NCI-H187 (cell line): Measurements from ENCODE around the gene EBF3.

Source experiments
- DNase-seq, 2 experiments: peaks; one replicate each; lab custom pipeline; 2025; lab: John Stamatoyannopoulos, UW

EBF3 gene

DNA sequence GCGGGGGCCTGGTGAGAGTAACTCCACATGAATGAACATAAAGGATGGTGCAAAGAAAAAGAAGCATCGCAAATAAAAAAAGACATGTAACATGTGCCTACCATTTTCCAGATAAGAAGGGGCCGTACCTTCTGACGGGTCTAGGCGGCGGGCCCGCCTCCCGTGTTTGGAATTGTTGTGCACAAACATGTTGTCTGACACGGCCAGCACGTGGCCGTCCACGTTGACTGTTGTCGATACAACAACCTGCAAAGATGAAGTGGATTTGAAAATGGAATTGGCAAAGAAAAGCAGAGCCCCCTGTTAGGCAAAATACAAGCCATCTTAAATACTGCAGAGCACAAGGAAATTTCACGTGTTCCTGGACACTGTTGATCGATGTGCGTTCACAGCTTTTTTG, 90.7 kb downstream of the EBF3 start:
- no peak for DNase-seq

DNA sequence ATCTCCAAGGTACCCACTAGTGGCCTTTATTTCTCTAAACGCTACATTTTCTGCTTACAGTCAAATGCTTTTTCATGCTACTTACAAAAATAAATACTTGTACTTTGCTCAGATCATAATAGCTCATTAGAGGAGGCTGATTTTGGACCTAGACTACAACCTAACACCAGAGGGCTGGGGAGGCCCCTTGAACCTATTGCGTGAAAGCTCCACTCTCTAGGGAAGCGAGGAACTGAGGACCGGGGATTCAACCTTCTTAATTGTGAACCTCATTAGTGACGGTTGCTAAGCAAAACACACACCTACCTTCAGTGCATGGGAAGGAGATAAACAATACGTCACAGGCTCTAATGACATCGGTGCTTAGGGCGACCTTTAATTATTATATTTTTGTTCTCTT, 92.1 kb downstream of the EBF3 start:
- no peak for DNase-seq

DNA sequence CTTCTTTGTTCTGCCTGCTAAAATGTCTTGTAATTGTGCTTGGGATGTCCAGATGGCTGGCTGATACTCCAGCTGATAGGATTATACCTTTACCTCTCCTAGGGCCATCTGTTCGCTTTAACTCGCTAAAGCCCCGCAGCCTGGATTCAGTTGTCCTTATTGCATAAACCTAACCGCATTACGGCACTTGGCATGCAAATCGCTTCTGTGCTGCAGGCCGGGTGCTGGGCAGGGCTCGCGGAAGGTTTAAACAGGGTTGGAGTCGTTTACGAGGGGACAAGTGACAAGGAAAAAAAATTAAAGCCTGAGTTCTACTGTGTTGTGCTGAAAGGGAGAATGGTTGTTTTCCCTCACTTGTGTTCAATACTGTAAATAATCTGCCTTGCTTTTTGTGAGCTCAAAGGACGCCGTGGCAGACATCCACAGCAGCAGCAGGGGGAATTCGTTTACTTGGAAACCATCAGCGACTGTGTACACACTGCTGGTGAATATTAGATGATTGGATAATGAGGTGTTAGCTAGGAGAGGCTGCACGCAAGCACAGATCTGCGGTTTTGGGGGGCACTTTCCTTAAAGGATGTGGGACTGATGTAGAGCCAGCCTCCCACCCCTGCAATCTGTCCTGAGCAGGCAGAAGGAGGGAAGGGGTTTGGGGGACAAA, 93.0 kb downstream of the EBF3 start:
- no peak for DNase-seq

DNA sequence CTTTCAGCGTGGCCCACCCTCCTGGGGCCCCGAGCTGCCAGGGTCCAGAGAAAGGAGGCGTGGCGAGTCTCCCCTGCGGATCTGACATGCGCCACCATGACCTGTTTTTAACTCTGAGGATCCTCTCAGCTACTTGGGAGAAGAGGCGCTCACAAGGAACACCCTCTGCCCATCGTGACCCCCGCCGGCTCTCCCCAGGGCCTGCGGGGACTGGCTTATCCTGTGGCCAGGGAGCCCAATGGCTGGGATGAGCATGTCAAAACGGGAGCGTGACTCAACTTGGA, 93.7 kb downstream of the EBF3 start:
- DNase-seq, result no peak

DNA sequence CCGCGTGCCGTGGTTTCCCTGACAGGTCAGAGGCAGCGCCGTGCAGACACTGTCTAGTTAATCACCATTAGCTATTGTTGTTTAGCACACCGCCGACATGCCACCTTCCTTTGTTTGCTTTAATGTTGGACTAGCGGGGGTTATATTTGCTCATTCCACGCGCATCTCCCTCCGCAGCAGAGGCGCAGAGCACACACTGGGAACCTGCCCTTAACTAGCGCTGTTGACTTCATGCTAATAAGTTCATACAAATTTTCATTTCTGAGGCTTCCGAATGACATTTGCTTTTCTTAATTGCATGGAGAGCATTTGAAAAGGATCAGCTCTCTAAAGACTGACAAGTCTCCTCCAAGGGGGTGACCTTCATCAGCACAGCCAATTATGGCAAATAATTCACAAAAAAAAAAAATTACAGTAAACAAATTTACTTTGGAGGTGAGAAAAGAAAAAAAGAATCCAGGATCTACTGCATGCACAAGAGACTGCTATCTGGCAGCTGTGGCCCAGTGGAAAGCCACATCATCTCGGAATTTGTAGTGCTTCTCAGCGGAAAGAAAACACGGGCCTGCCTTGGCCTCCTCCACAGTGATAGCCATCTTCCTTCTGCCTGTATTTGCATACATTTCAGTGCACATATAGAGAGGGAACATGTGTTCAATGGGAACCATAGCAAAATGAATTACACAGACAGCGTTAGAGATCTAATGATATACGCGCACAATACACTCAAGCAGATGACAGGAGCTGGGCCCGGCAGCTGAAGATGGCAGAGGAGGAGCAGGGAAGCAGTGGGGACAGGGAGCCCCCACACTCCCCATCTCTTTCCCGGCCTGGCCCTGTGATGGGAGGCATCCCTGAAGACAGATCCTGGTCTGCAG, 94.2 kb downstream of the EBF3 start:
- DNase-seq, result no peak

DNA sequence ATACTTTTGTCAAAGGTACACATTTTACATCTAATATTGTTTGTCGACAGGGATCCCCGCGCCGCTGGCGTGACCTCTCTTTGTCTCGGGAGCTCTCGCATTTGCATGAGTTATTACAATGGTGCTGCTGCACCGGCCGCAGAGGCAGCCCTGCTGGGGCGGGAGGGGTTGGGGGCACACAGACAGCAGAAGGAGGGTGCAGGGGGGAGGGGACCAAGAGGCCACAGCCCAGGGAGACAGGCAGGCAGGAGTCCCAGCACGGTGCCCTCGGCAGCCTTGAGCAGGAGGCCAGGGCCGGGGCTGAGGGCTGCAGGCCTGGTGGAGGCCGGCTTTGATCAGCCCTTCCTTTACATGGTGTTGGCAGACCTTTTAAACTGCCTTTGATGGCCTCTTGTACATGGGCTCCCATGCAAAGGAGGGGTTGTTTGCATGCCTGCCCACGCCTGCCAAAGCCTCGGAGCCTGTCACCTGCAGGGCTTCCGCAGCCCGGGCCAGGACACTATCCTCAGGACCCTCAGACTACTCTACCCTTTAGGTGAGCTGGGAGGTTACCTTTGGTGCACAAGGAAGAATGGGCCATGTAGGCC, 95.5 kb downstream of the EBF3 start:
- DNase-seq, result no peak

DNA sequence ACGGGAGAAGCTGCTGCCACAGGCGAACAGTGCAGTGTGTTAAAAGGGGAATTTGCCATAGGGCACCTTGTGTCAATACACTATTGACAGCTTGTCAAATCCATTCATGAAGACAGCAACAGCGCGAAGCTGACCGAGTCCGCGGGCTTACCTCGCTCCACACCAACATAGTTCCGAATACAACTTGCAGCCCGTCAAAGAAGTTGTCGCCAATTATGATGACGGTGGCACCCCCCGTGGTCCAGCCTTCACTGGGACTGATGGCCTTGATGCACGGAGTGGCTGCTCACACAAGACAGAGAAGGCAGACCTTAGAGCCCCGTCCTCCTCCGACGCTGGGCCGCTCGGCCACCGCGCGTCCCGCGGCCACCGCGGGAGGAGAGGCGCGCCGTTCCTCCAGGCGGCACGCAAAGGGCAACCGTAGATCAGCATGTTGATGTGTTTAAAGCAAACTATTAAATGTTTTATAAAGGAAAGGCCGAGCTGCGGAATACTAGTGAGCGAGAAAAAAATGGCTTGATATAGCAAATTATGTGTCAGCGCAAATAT, 96.4 kb downstream of the EBF3 start:
- DNase-seq, result no peak

DNA sequence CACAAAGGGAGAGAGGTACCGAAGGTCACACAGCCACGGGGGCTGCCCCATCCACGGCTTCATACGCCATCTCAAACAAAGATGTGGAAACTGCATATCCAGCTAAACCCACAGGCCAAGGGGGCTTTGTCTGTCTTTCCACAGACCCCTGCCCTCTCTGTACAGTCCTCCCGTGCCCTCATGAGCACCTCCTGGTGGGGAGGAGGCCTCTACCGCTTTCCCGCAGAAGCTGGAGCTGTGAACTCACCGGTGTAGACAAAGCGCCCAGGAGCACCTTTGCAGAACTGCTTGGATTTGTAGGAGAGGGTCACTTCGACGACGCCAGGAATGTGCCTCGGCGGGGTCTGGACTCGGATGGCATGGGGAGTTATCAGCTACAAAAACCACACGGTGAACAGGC, 97.2 kb downstream of the EBF3 start:
- no peak for DNase-seq

DNA sequence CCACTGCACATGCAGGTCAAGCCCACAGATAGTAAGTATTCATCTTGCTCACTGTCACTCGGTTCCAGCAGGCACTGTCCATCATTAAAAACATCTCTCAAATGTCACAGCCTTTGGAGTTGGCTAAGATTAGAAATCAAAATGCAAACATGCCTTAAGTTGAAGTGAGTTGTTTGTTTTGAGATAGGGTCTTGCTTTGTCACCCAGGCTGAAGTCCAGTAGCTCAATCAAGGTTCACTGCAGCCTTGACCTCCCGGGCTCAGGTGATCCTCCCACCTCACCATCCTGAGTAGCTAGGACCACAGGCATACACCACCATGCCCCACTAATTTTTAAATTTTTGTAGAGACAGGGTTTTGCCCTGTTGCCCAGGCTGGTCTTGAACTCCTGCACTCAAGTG, 98.1 kb downstream of the EBF3 start:
- DNase-seq, result no peak

DNA sequence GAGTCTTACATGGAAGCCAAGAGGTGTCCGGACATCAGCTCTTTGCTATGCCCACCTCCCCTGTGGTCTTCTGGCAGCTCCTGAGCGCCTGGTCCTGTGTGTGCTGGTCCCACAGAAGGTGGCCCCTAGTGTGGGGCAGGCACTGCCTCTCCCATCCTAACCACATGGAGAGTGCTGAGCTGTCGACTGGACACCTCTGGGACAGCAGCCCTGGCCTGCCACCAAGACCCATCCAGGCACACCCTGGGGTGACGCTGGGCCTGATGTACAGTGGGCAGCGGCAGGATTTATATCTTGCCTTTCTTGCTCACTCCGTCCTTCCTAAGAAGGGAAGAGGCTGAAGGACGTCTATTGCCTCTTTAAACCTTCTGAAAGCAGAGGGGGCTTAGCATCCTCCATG, 98.7 kb downstream of the EBF3 start:
- DNase-seq, result no peak

DNA sequence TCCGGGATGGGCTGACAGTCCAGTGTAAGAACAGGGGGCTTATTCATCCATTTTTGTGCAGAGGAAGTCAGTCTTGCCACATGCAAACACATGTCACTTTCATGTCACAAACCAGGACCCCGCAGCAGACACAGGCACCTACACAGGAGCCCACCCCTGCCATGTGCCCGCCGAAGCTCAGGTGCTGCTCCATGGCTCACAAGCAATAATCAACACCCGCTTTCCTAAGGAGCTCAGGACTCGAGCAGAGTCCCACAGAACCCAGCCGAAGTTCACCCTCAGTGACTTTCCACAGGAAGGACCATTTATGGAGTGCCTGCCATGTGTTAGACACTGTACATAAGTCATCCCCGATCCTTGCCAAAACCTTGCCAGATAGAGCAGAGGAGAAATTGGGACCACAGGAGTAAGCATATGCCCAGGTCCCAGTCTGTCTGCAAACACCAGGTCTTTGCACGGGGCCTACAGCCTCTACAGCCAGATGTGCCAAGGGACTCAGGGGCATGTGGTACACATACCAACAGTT, 99.4 kb downstream of the EBF3 start:
- no peak for DNase-seq

DNA sequence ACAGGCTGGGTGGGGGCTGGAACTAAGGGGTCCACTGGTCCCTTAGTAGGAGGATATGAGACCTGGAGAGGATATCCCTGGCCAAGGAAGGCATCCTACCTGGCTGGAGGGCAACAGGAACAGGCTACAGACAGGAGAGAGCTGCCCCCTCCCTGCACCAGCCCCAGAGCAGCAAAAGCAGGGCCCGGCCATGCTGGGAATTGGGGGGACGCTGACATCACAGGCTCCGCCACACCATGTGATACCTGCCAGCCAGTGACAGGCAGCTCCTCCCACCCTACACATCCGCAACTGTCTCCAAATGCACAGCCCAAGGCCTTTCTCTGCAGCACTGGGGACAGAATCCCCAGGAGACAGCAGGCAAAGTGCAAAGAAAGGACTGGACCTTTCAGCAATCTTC, 100.0 kb downstream of the EBF3 start:
- no peak for DNase-seq

DNA sequence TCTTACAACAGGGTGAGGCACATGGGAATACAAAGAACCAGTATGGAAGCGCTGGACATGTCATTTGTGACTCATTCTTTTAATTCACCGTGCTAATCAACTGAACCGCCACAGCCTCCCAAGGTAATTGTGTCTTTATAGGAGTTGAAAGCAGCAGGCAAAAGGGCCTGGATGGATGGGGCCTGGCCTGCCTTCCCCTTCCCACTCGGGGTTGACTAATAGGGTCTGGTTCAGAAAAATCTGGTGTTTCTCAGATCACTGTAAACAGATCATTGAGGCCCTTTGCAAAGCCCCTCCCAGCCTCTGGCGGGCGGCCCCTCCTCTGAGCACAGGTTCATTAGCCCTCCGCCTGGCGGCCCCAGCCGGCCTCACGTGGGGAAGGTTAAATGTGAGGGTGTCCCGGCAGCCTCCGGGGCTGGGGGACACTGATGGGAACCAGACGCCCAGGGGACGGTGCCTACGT, 100.8 kb downstream of the EBF3 start:
- no peak for DNase-seq

DNA sequence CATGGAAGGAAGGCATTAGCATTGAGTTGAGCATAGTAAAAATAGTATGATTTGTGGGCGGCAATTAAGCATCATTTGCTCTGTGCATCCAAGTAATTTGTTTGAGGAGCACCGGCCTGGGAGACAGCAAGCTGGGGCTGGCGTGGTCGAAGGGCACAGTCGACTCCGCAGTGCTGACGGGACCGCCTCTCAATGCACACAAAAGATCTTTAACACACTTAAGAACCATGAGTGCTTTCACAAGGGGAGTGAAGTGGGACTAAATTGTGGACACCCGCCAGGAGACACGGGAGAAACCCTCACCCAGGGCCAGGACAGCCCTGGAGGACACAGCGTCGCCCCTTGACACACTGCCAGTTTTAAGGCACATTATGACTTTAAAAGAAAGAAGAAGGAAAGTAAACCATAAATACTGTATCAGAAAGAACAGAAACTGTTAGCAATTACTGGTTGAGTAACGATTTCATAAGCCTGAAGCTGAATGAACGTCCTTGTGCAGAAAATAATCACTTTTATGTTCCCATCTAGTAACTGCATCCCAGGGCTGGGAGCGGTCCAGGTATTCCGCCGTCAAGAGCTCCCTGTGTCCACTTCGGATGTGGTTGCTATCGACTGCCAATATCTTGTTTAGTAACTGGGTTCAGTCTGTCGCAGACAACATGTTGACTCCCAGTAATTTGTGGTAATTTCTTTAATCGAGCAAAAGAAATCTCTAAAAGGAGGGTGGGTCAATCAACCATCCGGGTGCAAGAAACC, 102.1 kb downstream of the EBF3 start:
- DNase-seq, result peak in 1 of 2 experiments; percentile 2

DNA sequence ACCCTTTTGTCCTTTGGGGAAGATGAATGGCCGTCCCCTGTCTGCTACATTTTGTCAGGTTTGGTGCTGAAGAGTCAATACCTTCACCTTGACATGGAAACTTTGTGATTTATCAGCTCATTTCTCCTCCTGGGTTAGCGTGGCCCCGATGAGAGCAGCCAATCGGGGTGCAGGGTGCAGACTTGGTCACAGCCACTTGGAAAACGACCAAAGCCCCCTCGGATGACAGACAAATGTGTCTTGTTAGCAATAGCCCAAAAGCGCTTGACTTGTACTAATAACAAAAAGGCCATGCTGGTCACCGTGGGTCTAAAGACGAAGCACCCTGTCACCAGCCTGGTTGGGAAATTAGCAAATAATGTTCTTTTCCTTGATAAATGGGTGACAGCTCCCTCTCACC, 103.7 kb downstream of the EBF3 start:
- DNase-seq, result no peak

DNA sequence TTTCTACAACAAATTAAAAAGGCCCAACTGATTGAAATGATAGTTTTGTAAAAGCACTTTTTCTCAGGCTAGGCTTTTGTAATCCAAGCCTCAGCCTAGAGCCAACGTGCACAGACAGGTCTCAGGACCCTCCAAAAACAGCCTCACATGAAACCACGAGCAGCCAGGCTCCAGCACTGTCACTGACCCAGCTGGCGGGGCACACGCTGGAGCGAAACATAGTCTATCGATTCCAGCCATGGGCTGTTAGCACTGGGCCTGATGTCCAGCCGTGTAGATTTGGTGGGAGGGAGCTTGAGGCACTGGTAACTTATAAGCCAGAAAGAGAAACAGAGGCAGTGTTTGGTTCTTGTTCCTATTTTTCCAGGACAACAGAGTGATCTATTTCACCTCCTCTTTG, 104.5 kb downstream of the EBF3 start:
- DNase-seq, result no peak

DNA sequence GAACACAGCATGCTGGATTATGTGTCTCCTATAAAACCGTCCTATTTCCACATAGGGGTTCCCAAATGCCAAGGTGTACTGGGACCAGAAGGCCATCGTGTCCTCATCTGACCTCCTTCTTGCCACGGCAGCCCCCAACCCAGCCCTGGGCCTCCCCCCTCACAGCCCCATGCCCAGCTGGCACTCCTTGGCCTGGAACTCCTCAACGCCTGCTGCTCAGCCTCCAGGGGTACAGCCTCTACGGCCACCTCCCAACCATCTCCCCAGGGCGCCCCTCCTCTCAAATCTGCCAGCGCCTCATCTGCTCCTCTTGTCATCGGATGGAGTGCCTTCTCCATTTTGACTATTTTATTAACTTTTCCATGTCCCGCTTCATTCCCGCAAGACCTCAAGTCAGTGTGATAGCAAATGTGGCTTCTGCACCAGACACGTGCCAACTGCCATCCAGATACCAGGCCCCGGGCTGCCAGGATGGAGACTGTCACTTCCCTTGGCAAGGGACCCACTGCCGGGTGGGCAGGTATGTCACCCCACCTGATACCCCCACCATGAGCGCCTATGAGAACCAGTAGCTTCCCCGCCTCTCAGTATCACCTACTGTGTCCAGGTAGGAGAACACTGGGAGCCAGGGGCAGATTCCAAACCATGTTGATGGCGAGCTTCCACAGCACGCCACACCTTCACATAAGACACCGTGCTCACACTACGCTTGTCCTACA, 106.7 kb downstream of the EBF3 start:
- DNase-seq, result no peak

DNA sequence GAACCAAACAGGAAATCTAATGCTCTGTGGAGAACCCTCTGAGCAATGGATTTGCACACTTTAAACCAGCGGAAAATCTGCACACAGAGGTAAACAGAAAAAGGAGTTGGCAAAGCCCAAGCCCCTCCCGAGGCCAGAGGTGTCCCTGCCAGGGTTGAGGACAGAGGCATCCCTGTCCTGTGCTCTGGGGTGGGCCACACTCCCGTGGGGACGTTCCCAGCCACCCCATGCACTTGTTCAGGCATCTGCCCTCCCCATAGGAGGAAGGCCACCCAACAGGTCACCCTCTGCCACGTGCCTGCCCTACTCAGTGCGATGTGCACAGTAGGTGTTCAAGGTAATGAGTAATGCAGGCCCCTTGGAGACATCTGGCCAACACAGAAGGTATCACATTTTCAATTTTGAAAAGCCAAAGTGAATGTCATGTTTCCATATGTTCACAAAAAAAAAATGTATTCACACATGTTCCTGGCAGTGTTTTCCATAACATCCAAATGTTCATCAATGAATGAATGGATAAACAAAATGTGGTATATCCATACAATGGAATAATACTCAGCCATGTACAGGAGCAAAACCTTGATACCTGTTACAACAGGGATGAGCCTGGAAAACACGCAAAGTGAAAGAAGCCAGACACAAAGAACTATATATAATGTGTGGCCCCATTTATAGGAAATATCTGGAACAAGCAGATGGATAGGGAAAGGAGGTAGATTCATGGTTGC, 108.1 kb downstream of the EBF3 start:
- no peak for DNase-seq

DNA sequence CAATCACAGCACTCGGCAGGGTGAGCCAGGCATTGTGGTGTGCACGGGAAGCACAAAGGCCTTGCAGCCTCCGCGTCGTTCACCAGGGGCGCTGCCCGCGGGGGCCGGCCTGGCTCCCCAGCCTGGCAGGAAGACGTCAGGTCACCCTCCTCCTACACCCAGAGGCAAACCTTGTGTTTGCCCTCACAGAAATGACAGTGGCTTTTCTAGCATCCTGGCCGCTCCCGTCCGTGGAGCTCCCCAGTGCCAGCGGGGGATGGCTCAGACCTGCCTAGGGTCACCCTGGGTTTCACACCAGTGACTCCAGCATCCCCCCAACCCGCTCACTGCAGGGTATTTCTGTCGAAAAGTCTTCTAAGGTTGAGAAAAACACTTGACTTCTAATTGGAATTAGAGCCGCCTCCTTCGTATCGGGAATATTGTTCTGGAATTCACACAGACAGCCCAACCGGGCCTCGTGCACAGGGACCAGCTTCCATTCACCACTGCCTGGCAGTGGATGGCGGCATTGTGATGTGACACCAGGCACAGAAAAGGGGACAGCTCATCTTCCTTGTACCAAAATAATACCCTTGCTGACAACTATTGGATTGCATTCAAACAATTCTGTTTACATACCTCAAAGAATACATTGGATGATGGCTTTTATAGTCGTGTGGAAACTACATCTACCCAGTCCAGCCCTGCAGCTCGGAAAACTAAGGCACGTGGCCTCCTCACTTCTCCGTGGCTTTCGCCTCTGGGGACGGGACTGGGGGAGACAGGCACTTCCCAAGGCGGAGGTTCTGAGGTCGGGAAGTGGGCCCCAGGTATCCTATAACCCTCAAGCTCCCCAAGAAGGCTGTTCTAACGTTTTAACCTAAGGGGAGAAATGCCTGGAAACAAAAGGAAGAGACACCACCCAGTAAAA, 109.0 kb downstream of the EBF3 start:
- DNase-seq, result no peak

DNA sequence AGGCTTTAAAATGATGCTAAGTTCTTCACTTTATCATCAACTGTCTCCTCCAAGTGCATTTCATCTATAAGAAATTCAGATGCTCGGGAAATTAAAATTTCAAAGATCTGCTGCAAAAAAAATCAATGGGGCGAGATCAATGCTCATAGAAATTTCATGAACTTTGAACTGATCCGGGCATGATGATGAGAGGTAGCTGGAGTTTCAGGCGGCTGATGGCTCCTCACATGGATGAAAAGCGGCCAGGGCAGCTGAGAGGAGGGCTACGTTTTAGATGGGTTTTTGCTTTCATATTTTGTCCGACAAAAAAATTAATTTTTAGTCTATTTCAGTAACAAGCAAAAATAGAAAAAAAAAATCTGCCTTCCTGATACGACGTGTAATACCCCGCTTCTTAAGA, 109.9 kb downstream of the EBF3 start:
- no peak for DNase-seq
